Measurements from ENCODE around the gene UPB1.

The UPB1 gene

DNA sequence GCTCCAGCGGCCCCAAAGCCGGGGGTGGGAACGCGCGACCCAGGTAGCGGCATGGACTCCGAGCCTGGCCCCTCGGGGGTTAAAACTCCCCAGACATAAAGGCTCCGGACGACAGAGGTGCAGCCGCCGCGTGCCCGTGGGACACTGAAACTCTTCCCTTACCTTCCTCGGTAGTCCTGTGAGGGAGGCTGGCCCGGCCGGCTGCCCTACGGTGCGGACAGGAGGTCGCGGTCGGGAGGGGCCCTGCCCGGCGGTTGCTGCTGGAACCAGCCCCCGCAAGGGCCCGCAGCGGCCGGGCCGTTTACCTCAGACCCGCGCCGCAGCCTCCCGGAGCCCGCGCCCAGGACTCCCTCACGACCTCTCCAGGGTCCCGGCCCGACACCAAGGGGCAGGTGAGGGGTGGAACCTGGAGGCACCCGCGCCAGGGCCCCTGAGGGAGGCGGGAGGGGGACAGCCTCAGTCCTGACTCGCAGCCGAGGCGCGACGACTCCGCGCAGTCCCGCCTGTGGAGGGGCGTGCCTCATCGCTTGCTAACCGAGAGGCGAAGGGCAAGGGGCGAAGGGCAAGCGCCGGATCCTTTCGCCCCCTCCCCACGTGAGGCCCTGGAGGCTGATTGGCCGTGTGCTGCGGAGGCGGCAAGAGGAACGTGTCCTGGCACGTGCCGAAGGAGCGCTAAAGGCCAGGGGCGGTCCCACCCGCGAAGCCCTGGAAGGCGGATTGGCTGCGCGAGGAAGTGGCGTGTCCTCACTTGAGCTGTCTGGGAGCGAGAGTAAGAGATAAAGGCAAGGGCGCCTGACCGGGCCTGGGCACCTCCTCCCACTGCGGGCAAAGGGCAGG, at the start of gene UPB1:
UPB1 (plus strand) TSS at position 805 of the 837 bp plus-strand sequence. CDS start 72 bp downstream, outside the sequence.
- DNase-seq = no peak

DNA sequence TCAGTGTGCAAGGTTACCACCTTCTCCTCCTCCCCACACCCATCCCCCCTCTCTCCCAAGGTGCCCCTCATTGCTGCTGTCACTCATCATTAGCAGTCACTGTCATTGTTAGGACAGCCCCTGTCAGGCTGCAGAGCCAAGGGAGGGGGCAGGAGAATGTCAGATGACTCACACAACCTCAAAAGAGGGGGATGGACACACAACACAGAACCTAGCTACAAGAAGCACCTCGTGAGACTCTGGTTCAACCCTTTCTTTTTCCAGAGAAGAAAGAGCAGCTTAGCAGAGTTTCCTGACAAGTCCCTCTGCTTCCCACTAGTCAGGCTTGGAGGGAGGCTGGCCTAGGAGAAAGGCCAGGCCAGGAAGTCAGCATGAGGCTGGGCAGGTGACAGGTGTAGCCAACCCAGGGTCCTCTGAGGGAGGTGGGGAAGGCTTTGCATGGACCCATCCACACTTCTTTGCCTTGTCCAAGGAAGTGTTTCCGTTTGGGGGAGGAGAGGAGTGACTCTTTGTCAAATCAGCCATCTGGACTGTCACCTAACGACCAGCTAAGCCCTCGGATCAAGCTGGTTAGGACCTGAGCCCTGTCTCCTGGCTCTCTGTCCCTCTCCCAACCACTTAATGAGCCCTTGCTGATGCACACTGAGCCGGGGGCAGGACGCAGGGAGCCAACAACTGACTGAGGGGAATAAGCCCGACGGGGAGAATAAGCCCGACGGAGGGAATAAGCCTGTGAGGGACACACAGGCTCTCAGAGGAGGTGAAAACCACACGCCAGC, 49.5 kb upstream of the UPB1 start:
- DNase-seq = no peak

- no peak for DNase-seq
Observed at GRCh38 chr22:24446260-24446611, 48.9 kb upstream of the UPB1 start.

DNA sequence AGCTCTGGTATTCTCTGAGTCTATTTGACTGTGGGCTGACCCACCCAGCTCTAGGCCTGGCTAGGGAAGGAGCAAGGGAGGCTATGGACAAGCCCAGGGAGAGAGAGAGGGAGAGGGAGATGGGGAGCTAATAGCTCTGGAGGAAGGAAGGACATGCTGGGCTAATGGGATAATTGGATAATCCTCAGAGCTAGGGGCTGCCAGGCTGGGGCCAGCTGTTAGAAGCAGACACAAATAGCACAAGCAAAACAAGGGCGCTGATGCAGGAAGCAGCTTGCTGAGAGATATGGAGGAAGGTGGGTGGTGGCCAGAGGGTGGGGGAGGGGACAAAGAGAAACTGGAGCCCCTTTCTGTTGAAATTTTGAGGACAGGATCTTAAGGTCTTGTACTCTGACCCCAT, 44.5 kb upstream of the UPB1 start:
- no peak for DNase-seq

DNA sequence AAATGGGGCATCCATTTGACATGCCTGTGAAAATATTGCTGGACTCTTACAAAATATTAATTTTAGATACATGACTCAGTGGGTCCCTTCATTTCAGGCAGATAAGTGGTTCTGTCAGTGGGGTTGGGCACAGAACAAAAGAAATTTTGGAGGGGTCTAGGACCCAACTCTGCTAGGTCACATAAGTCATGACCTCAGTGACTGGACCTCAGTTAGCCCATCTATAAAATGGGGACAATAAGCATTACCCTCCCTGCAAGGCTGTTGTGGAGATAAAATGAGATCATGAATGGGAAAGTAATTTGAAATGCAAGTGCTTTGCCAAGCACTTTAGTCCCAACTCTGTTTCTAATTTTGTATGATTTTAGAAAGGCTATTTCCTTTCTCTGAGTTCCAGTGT, 44.0 kb upstream of the UPB1 start:
- DNase-seq = no peak

DNA sequence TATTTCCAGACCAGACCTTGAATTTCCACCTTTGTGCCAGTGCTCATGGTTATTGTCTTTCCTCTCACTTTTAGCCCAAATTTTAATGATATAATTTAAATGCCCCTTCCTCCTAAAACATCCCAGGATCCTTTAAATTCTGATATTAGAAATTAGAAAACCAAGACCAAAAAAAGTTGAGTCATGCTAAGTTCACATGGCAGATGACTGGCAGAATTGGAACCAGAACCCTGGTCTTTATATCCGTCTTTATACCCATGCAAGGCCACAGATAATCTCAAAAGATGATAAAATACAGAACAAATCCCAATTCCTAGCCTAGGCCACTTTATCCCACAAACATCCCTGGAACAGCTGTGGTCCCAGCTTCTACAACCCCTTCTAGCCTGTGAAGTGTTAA, 41.3 kb upstream of the UPB1 start:
- no peak for DNase-seq

GRCh38 chr22:24455039-24455438, 40.1 kb upstream of the UPB1 start:
- no peak for DNase-seq

DNA sequence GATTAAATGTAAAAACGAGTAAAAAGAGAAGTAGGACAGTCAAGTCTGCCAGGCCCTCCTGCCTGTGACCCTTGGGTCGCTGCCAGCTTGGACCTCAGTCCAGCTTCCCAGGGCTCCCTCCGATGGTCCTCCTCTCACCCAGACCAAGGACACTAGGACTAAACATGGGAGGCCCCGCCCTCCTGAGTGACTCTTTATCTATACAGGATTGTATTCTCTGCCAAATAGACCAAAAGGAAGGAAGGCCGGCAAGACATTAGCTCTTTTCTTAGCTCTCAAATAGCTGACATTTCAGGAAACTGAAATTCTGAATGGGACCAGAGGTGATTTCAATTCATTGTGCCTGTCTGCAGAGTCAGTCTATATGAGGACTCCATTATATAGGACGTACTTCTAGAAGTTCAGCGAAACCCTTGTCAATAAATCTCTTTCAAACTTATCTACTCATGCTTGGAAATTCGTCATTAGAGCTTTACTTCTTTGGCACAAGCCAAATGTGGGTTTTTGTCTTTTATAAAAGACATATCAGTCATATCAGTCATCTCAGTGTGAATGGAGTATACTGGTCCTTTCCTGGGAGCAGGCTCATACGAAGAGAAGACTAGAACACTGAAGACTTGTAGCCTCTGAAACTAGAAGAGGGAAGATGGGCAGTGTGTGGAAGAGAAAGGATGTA, 39.2 kb upstream of the UPB1 start:
- DNase-seq = no peak

- DNase-seq = no peak
Observed at GRCh38 chr22:24457894-24458420, 37.2 kb upstream of the UPB1 start.

DNA sequence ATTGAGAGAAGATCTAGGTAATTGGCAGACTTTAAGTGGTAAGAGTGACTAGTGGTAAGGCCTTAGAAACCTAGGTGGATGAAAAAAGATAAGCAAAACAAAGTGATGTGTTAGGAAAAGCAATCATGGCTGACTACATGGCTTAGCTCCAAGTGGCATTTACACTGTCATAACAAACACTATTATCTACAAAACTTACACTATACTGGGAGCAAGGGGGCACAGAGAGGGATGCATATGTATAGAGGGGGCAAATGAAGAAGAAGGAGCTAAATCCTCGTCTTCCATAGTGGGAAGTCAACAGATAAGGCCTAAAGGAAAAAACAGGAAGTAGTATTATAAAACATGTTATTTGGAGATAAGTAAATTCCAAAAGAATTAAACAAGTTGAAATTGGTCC, 35.2 kb upstream of the UPB1 start:
- no peak for DNase-seq

DNA sequence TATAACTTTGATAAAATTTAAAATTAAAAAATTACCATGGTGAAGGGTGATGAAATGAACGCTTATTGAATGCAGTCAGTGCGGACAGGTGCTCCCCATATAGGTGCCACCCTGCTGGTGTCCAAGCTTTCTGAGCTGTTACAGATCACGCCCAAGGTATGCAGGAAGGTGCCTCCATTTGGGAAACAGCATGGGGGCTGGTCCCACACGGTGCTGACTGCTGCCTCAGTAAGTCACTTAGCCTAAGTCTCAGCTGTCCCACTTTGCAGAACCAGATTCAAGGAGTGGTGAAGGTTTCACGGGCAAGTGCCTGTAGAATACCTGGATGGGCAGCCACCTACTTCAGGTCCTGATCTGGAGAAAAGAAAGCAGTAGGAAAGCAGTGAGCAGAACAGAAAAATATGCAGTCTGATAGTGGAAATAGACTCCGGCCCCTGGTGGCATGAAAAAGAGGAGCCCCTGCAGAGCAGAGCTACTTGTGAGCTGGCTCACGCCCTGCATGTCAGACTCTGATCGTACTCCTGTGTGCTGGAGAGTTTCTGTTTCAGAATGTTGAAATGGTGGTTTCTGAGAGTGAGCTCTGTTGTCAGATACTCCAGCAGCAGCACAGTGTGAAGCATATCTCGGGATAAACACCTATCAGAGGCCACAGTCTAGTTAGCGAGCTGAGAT, 34.6 kb upstream of the UPB1 start:
- no peak for DNase-seq

GRCh38 chr22:24463071-24463760, 31.9 kb upstream of the UPB1 start:
- no peak for DNase-seq

DNA sequence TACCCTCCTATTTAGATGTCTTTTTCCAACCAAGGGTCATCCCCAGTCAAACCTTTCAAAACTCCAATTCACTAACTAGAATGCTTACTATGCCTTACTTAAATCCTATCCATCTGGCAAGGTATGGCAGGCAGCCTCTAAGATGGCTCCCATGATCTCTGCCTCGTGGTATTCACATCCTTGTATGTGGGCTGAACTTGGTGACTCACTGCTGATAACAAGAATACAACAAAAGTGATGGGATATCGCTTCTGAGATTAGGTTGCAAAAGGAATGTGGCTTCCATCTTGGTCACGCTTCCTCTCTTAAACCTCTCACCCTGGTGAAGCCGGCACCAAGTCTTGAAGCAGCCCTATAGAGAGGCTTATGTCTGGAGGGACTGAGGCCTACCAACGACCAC, 29.6 kb upstream of the UPB1 start:
- DNase-seq = no peak

- DNase-seq = no peak
Observed at GRCh38 chr22:24465975-24466374, 29.2 kb upstream of the UPB1 start.

GRCh38 chr22:24466716-24467328, 28.3 kb upstream of the UPB1 start:
- DNase-seq = no peak

GRCh38 chr22:24467340-24467739, 27.8 kb upstream of the UPB1 start:
- DNase-seq = no peak

- no peak for DNase-seq
Observed at GRCh38 chr22:24471570-24471969, 23.6 kb upstream of the UPB1 start.

DNA sequence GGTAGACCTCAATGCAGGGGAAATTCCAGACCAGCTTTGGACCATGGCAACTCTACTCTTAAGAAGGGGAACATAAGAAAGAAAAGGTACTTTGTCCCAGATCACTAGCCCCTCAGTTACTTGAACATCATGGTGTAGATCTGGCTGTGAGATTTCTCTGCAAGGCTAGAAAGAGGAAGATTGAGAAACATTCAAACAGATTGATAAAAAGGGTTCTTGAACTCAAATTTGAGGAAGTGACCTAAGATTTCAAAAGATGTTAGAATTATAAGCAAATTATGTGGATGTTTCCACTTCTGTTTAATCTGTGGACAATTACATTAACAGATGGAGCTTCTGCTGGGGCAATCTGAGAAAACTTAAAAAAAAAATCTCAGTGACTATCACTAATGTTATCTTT, 21.8 kb upstream of the UPB1 start:
- no peak for DNase-seq

- DNase-seq = no peak
Observed at GRCh38 chr22:24474221-24474620, 20.9 kb upstream of the UPB1 start.

GRCh38 chr22:24474649-24475255, 20.4 kb upstream of the UPB1 start:
- DNase-seq = no peak

- no peak for DNase-seq
Observed at GRCh38 chr22:24481641-24482040, 13.5 kb upstream of the UPB1 start.

Measured in NCI-H526 treated with DMSO at 0.1 percent for 48 hours (cell line).